ENCODE measurements around the gene MOSPD3.

DNA sequence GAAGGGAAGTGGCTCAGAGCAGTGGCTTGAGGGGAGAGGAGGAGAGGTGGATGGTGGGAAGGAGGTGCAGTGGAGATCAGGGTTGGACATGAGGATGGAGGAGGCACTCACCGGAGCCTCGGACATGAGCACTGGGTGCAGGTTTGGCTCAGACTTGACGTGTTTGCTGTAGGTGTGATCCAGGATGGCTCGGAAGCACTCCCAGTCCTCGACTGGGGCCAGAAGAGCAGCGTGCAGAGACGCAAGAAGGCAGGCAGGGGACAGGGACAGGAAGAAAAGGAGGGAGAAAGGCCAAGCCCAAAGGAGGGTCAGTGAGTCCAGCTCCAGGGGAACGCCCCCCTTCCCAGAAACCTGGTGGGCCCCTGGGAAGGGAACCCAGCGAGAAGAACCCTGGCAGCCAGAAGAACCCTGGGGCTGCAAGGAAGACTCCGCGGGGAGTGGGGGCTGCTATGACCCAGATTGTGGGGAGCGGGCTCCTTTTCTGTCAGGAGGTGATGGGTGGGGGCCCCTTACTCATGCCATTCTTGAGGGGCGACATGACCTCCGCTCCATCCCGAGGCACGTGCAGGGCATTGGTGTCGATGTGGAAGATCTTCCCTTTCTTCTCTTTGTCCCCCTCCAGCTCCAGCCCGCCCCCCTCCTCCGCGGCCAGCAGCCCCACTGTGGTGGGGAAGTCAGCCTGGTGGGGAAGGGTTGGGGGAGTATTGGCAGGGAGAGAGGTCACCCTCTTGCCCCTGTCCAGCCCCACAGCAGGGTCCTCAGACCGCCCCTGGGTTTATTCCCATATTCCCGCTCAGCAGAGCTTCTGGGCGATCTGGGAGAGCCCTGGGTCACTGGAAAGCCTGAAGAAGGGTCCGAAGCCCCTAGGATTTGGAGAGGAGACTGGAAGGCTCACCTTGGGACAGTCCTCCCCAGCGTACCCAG lies 42.8 kb downstream of the MOSPD3 start:
- TF ChIP-seq POLR2A (IDR thresholded peaks at IDR 0.05; ENCODE audit: low read depth, low read length) (no peak), EZH2 (IDR thresholded peaks at IDR 0.05; ENCODE audit: borderline replicate concordance, low read depth, low read length, severe bottlenecking) (no peak), POLR2AphosphoS5 (IDR thresholded peaks at IDR 0.05; ENCODE audit: insufficient read depth, low read depth, low read length) (no peak), FOS (IDR thresholded peaks at IDR 0.05; ENCODE audit: borderline replicate concordance, insufficient read depth, low read length) (no peak), GATA2 (IDR thresholded peaks at IDR 0.05; ENCODE audit: insufficient read depth, insufficient read length, low read depth, low read length) (no peak)
- TF ChIP-seq, protein P1, sequence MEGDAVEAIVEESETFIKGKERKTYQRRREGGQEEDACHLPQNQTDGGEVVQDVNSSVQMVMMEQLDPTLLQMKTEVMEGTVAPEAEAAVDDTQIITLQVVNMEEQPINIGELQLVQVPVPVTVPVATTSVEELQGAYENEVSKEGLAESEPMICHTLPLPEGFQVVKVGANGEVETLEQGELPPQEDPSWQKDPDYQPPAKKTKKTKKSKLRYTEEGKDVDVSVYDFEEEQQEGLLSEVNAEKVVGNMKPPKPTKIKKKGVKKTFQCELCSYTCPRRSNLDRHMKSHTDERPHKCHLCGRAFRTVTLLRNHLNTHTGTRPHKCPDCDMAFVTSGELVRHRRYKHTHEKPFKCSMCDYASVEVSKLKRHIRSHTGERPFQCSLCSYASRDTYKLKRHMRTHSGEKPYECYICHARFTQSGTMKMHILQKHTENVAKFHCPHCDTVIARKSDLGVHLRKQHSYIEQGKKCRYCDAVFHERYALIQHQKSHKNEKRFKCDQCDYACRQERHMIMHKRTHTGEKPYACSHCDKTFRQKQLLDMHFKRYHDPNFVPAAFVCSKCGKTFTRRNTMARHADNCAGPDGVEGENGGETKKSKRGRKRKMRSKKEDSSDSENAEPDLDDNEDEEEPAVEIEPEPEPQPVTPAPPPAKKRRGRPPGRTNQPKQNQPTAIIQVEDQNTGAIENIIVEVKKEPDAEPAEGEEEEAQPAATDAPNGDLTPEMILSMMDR (IDR thresholded peaks at IDR 0.05; ENCODE audit: extremely low read depth in 1 of 2, insufficient read depth in 1 of 2, low read depth in 1 of 2, low read length in 2 of 2): no peak
- TF ChIP-seq, protein P2, sequence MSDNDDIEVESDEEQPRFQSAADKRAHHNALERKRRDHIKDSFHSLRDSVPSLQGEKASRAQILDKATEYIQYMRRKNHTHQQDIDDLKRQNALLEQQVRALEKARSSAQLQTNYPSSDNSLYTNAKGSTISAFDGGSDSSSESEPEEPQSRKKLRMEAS (IDR thresholded peaks at IDR 0.05; ENCODE audit: insufficient read depth, insufficient read length): no peak

Data from endothelial cell of umbilical vein (primary cell).